ENCODE measurements around the gene CLSTN2.

- TF ChIP-seq CTCF (IDR thresholded peaks at IDR 0.05 in 8 of 11, conservative IDR thresholded peaks at IDR 0.05 in 3 of 11) (no peak), POLR2A (IDR thresholded peaks at IDR 0.05) (no peak)
Observed at GRCh38 chr3:140085001-140085400, 150.0 kb downstream of the CLSTN2 start.
